Karpas-422 (cell line): ENCODE data around the gene DHRS13. TPM values are rescaled to one million over a fixed set of nuclear protein-coding genes. Genes with fewer than 3 reads are reported as not detected.
A peak's percentile ranks its signal among the peaks of the same experiment; 100 is the strongest.
"Not testable (repeated sequence)": the region's sequence is repeated elsewhere in the genome, so short reads cannot be mapped to it uniquely, and the experiment has no call there.

Experiments used
- DNase-seq: peaks from one replicate; pipeline ENCODE4 v3.0.0-alpha.2; 2015
- H2AFZ ChIP-seq: fragments of 200-600 bp; sonication (generic); 2 replicates; pipeline ENCODE4 v1.6.1; 2014; ENCODE audit warnings: antibody characterized with exemption, low read length, mixed read lengths
- H3K27ac ChIP-seq: fragments of 200-600 bp; sonication (generic); 2 replicates; pipeline ENCODE4 v1.5.1; 2014; ENCODE audit warnings: mild to moderate bottlenecking, low read length, moderate library complexity
- H3K27me3 ChIP-seq: fragments of 200-600 bp; sonication (generic); 2 replicates; pipeline ENCODE4 v1.6.1; 2014; ENCODE audit warnings: low read length, mixed read lengths
- H3K36me3 ChIP-seq: fragments of 200-600 bp; sonication (generic); 2 replicates; pipeline ENCODE4 v1.6.1; 2014; ENCODE audit warnings: low read length, mixed read lengths; ENCODE audit not compliant: insufficient read depth
- H3K4me1 ChIP-seq: fragments of 200-600 bp; sonication (generic); 2 replicates; pipeline ENCODE4 v1.6.1; 2014; ENCODE audit warnings: mild to moderate bottlenecking, low read length, mixed read lengths
- H3K4me2 ChIP-seq: fragments of 200-600 bp; sonication (generic); 2 replicates; pipeline ENCODE4 v1.6.1; 2014; ENCODE audit warnings: low read length, low read depth, mild to moderate bottlenecking; ENCODE audit not compliant: poor library complexity, severe bottlenecking
- H3K4me3 ChIP-seq: fragments of 200-600 bp; sonication (generic); 2 replicates; pipeline ENCODE4 v1.5.1; 2014; ENCODE audit warnings: mild to moderate bottlenecking, antibody characterized with exemption, low read length, mixed read lengths
- H3K79me2 ChIP-seq: fragments of 200-600 bp; sonication (generic); 2 replicates; pipeline ENCODE4 v1.6.1; 2014; ENCODE audit warnings: mild to moderate bottlenecking, low read length, mixed read lengths
- H3K9ac ChIP-seq: fragments of 200-600 bp; sonication (generic); 2 replicates; pipeline ENCODE4 v1.6.0; 2014; ENCODE audit warnings: low read length
- H3K9me2 ChIP-seq: fragments of 200-600 bp; sonication (generic), shearing (Covaris generic); replicated peaks from 2 replicates; pipeline ENCODE4 v1.6.0; 2014; ENCODE audit warnings: mild to moderate bottlenecking, low read length, moderate library complexity; ENCODE audit not compliant: insufficient read depth
- H3K9me3 ChIP-seq: fragments of 300-700, 200-600 bp; sonication (generic); 2 replicates; pipeline ENCODE4 v1.6.1; 2014; ENCODE audit warnings: low read length, mixed read lengths
- H4K20me1 ChIP-seq: fragments of 200-600 bp; sonication (generic); 2 replicates; pipeline ENCODE4 v1.6.1; 2014; ENCODE audit warnings: mild to moderate bottlenecking, antibody characterized with exemption, low read length, low read depth; ENCODE audit not compliant: insufficient read depth
- total RNA-seq: library from RNA; depleted of rRNA; stranded (reverse); fragments of >200 nt; shearing (Covaris generic); gene quantifications from 2 replicates; pipeline ENCODE4 v1.2.3, GENCODE V29; 2014; ENCODE audit warnings: low replicate concordance

The DHRS13 gene
- total RNA-seq, 1 experiment from 2014 or later: 12.9 TPM

- H3K9me3 ChIP-seq: no peaks in the 10 kb centered on the region
- peak; percentile 88 for DNase-seq
- H3K4me2 ChIP-seq: peak overlapping the region; percentile 76
- peaks cover 8% of the 10 kb centered on the region; the same call in 1 of the 2 replicates for H3K36me3 ChIP-seq
- H3K9me2 ChIP-seq: no peaks in the 10 kb centered on the region
- H3K79me2 ChIP-seq: peaks cover 55% of the 10 kb centered on the region
- H3K27ac ChIP-seq: peak overlapping the region; percentile 76
- peak overlapping the region; percentile 80 for H3K4me3 ChIP-seq
- no peaks in the 10 kb centered on the region for H3K27me3 ChIP-seq
- peak overlapping the region; percentile 4; the same call in 1 of the 2 replicates for H2AFZ ChIP-seq
- peak overlapping the region; percentile 90 for H3K9ac ChIP-seq
- H4K20me1 ChIP-seq: no peaks in the 10 kb centered on the region; the same call in 1 of the 2 replicates
- peaks cover 62% of the 10 kb centered on the region for H3K4me1 ChIP-seq
Observed at GRCh38 chr17:28897769-28898526, 4.9 kb downstream of the DHRS13 start.

GRCh38 chr17:28896884-28897768 lies 5.8 kb downstream of the DHRS13 start, which contains the start of gene FLOT2:
TSS of gene FLOT2 (minus strand) at chr17:28897733. CDS start at chr17:28897574, 159 bp downstream.
- Histone ChIP-seq H3K27ac (peak within 1 kb of the TSS; percentile 76), H3K4me3 (peak within 1 kb of the TSS; percentile 80), H3K79me2 (peaks cover 58% of the 10 kb centered on the region), H3K4me1 (peaks cover 70% of the 10 kb centered on the region), H3K4me2 (peak within 1 kb of the TSS; percentile 76), H2AFZ (peak within 1 kb of the TSS; percentile 4; the same call in 1 of the 2 replicates), H3K27me3 (no peaks in the 10 kb centered on the region), H3K9me3 (no peaks in the 10 kb centered on the region), H3K9me2 (no peaks in the 10 kb centered on the region), H3K36me3 (peaks cover 12% of the 10 kb centered on the region; the same call in 1 of the 2 replicates), H3K9ac (peak within 1 kb of the TSS; percentile 90), H4K20me1 (no peaks in the 10 kb centered on the region; the same call in 1 of the 2 replicates)
- DNase-seq: peak; percentile 82

GRCh38 chr17:28896491-28896883 lies 6.4 kb downstream of the DHRS13 start:
- no peaks in the 10 kb centered on the region for H3K27me3 ChIP-seq
- no peaks in the 10 kb centered on the region; the same call in 1 of the 2 replicates for H4K20me1 ChIP-seq
- peak overlapping the region; percentile 76 for H3K4me2 ChIP-seq
- peaks cover 12% of the 10 kb centered on the region; the same call in 1 of the 2 replicates for H3K36me3 ChIP-seq
- peak overlapping the region; percentile 76 for H3K27ac ChIP-seq
- H3K79me2 ChIP-seq: peaks cover 58% of the 10 kb centered on the region
- no peak overlapping the region for H2AFZ ChIP-seq
- no peaks in the 10 kb centered on the region for H3K9me3 ChIP-seq
- peak overlapping the region; percentile 80 for H3K4me3 ChIP-seq
- H3K9ac ChIP-seq: peak overlapping the region; percentile 90
- peaks cover 72% of the 10 kb centered on the region for H3K4me1 ChIP-seq
- no peak for DNase-seq
- H3K9me2 ChIP-seq: no peaks in the 10 kb centered on the region

GRCh38 chr17:28895794-28896447 lies 7.0 kb downstream of the DHRS13 start:
- H4K20me1 ChIP-seq: no peaks in the 10 kb centered on the region; the same call in 1 of the 2 replicates
- H3K79me2 ChIP-seq: peaks cover 58% of the 10 kb centered on the region
- H3K36me3 ChIP-seq: peaks cover 12% of the 10 kb centered on the region; the same call in 1 of the 2 replicates
- no peaks in the 10 kb centered on the region for H3K27me3 ChIP-seq
- H2AFZ ChIP-seq: no peak overlapping the region
- no peaks in the 10 kb centered on the region for H3K9me3 ChIP-seq
- H3K4me1 ChIP-seq: peaks cover 72% of the 10 kb centered on the region
- H3K27ac ChIP-seq: peak overlapping the region; percentile 76
- H3K9me2 ChIP-seq: no peaks in the 10 kb centered on the region
- H3K4me3 ChIP-seq: peak overlapping the region; percentile 80
- peak overlapping the region; percentile 76 for H3K4me2 ChIP-seq
- DNase-seq: no peak
- H3K9ac ChIP-seq: peak overlapping the region; percentile 90

- H3K36me3 ChIP-seq, H3K27me3 ChIP-seq, H4K20me1 ChIP-seq, H2AFZ ChIP-seq, H3K9me2 ChIP-seq, H3K9me3 ChIP-seq: not testable (repeated sequence)
- Histone ChIP-seq H3K4me1 (peaks cover 86% of the 10 kb centered on the region), H3K4me2 (peak overlapping the region; percentile 64), H3K4me3 (peak overlapping the region; percentile 42), H3K9ac (peak overlapping the region; percentile 69), H3K79me2 (peaks cover 49% of the 10 kb centered on the region), H3K27ac (peak overlapping the region; percentile 90)
- DNase-seq: peak; percentile 60
Observed at GRCh38 chr17:28893248-28894183, 9.4 kb downstream of the DHRS13 start.

- H3K27me3 ChIP-seq: no peaks in the 10 kb centered on the region
- H3K9me3 ChIP-seq: no peaks in the 10 kb centered on the region
- no peak overlapping the region for H3K4me3 ChIP-seq
- 0 out of 2 replicates have a peak, but pooled peaks cover 4% of the 10 kb centered on the region for H3K36me3 ChIP-seq
- H2AFZ ChIP-seq: no peak overlapping the region
- peaks cover 45% of the 10 kb centered on the region for H3K79me2 ChIP-seq
- no peaks in the 10 kb centered on the region; the same call in 1 of the 2 replicates for H4K20me1 ChIP-seq
- no peak overlapping the region for H3K4me2 ChIP-seq
- no peak overlapping the region for H3K9ac ChIP-seq
- peak overlapping the region; percentile 18; the same call in 1 of the 2 replicates for H3K27ac ChIP-seq
- peaks cover 84% of the 10 kb centered on the region for H3K4me1 ChIP-seq
- H3K9me2 ChIP-seq: no peaks in the 10 kb centered on the region
- DNase-seq: no peak
Observed at GRCh38 chr17:28892024-28892423, 10.9 kb downstream of the DHRS13 start.

GRCh38 chr17:28891201-28891600 lies 11.7 kb downstream of the DHRS13 start:
- Histone ChIP-seq H3K9me2 (no peaks in the 10 kb centered on the region), H2AFZ (no peak overlapping the region), H3K27ac (peak overlapping the region; percentile 18; the same call in 1 of the 2 replicates), H3K36me3 (0 out of 2 replicates have a peak, but pooled peaks cover 4% of the 10 kb centered on the region), H3K9me3 (no peaks in the 10 kb centered on the region), H3K4me2 (no peak overlapping the region), H3K27me3 (no peaks in the 10 kb centered on the region), H3K4me3 (no peak overlapping the region), H3K9ac (no peak overlapping the region), H3K79me2 (peaks cover 37% of the 10 kb centered on the region), H3K4me1 (peaks cover 81% of the 10 kb centered on the region), H4K20me1 (no peaks in the 10 kb centered on the region; the same call in 1 of the 2 replicates)
- DNase-seq: no peak
